Vagina (tissue), 2 donors: Measurements from ENCODE around the gene RPL27A.

Source experiments
- CTCF ChIP-seq, 3 experiments: fragments of 450-650 bp in 2 of 3; fragments of 200-600 bp in 1 of 3; sonication (generic) in 1 of 3; IDR thresholded peaks; one replicate each; pipeline ENCODE4 v1.5.1; 2017 to 2019; ENCODE audit warnings: antibody characterized with exemption in 3 of 3, mild to moderate bottlenecking in 2 of 3, moderate library complexity in 2 of 3
- POLR2A ChIP-seq, 2 donors: fragments of 450-650 bp; IDR thresholded peaks; one replicate each; pipeline ENCODE4 v1.6.1; 2017; ENCODE audit warnings: antibody characterized with exemption in 2 of 2, mild to moderate bottlenecking in 2 of 2, moderate library complexity in 2 of 2
- POLR2AphosphoS5 ChIP-seq, 2 donors: sonication (generic); formaldehyde crosslinking; IDR thresholded peaks; one replicate each; pipeline ENCODE4 v1.9.0; 2017; ENCODE audit warnings: antibody characterized with exemption in 2 of 2, mild to moderate bottlenecking in 2 of 2, low read depth in 1 of 2; ENCODE audit not compliant: insufficient read depth in 1 of 2

GRCh38 chr11:8730697-8731020 lies 48.1 kb downstream of the RPL27A start:
- TF ChIP-seq POLR2A (IDR thresholded peaks at IDR 0.05) (no peak), CTCF (IDR thresholded peaks at IDR 0.05) (no peak), POLR2AphosphoS5 (IDR thresholded peaks at IDR 0.05; ENCODE audit: insufficient read depth in 1 of 2, low read depth in 1 of 2) (no peak)
